HL-60 (cell line): ENCODE data around the gene XIRP1.

ENCODE experiments used
- DNase-seq, 2 experiments: peaks; one replicate each; pipeline ENCODE4 v3.0.0-alpha.2; 2010 to 2020; ENCODE audit warnings: low read depth in 1 of 2, low spot score in 1 of 2
- H3K27ac ChIP-seq: fragments of 250-450 bp; sonication (Bioruptor Pico); replicated peaks from 2 replicates; pipeline ENCODE4 v1.5.1; 2020; ENCODE audit warnings: mild to moderate bottlenecking, moderate library complexity
- H3K27me3 ChIP-seq: fragments of 250-450 bp; sonication (Bioruptor Pico); 2 replicates; pipeline ENCODE4 v1.5.1; 2021; ENCODE audit warnings: mild to moderate bottlenecking, moderate library complexity; ENCODE audit not compliant: insufficient read depth, poor library complexity, severe bottlenecking
- H3K4me3 ChIP-seq: replicated peaks from 2 replicates; pipeline ENCODE4 v1.5.1; 2011; ENCODE audit warnings: mild to moderate bottlenecking, control low read depth, low read length; ENCODE audit not compliant: insufficient read depth
- CTCF ChIP-seq: IDR thresholded peaks from one replicate; pipeline ENCODE4 v1.5.1; 2011; ENCODE audit warnings: low read length, control low read depth, inconsistent platforms; ENCODE audit not compliant: insufficient read depth
- GABPA ChIP-seq: IDR thresholded peaks from 2 replicates; pipeline ENCODE4 v1.6.1; 2012; ENCODE audit warnings: low read depth
- POLR2AphosphoS5 ChIP-seq: IDR thresholded peaks from 2 replicates; pipeline ENCODE4 v1.6.1; 2012; ENCODE audit warnings: low read depth
- REST ChIP-seq: IDR thresholded peaks from 2 replicates; pipeline ENCODE4 v1.6.1; 2012; ENCODE audit warnings: low read depth; ENCODE audit not compliant: insufficient replicate concordance
- SPI1 ChIP-seq: IDR thresholded peaks from 2 replicates; pipeline ENCODE4 v1.6.1; 2012; ENCODE audit warnings: low read depth, mild to moderate bottlenecking, borderline replicate concordance

Gene XIRP1

GRCh38 chr3:39186692-39187151, 5.7 kb downstream of the XIRP1 start:
- TF ChIP-seq GABPA = no peak
- TF ChIP-seq POLR2AphosphoS5 = no peak
- TF ChIP-seq REST = no peak
- TF ChIP-seq SPI1 = no peak
- TF ChIP-seq CTCF = no peak
- H3K27ac ChIP-seq = no peak overlapping the region
- DNase-seq = no peak
- no peaks in the 10 kb centered on the region for H3K27me3 ChIP-seq
- H3K4me3 ChIP-seq = no peak overlapping the region

- TF ChIP-seq POLR2AphosphoS5 (no peak), REST (no peak), GABPA (no peak), SPI1 (no peak), CTCF (no peak)
- H3K27ac ChIP-seq = no peak overlapping the region
- no peak overlapping the region for H3K4me3 ChIP-seq
- no peaks in the 10 kb centered on the region for H3K27me3 ChIP-seq
- DNase-seq = no peak
These were observed 6.3 kb downstream of the XIRP1 start for GRCh38 chr3:39185959-39186691.

DNA sequence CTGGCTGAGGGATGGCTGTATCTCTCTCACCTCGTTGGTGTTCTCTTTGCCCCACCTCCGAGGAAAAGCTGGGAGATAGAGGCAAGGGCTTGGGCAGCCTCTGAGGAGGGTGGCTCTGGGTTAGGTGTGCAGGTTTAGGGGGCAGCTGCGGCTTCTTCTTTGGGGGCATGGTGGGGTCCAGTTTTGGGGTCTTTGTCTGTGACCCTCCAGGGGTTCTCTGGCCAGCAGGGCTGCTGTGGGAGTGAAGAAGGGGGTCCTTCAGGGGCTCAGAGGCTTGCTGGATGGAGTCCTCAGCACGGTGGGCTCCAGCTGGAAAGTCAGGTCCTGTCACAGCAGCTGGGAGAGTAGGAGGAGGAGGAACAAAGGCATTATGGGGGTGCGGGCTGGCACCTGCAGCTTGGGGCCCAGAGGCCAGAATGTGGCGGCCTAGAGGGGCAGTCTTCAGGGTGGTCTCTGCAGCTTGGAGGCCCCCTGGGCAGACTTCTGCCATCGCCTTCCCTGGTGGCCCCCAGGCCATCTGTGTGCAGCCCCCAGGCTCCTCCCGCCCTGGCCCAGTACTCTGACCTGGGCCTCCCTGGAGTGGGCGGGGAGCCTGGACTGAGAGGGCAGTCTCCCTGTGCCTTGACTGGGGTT, 7.0 kb downstream of the XIRP1 start:
- TF ChIP-seq REST (no peak), SPI1 (no peak), CTCF (no peak), POLR2AphosphoS5 (no peak), GABPA (no peak)
- Histone ChIP-seq H3K27ac (no peak overlapping the region), H3K27me3 (no peaks in the 10 kb centered on the region), H3K4me3 (no peak overlapping the region)
- no peak for DNase-seq
